Measurements from ENCODE around the gene SAC3D1.

- no peak for TF ChIP-seq POLR2A (IDR thresholded peaks at IDR 0.05)
- TF ChIP-seq CTCF (IDR thresholded peaks at IDR 0.05) = no peak
Observed at GRCh38 chr11:65055538-65055937, 14.5 kb downstream of the SAC3D1 start.
